GM12872 (cell line): ENCODE measurements around the gene HAUS3.

Experiments
- CTCF ChIP-seq: IDR thresholded peaks from 3 replicates; pipeline ENCODE4 v1.5.1; 2011; ENCODE audit warnings: low read depth, mild to moderate bottlenecking, low read length, moderate library complexity; ENCODE audit not compliant: insufficient read depth

The HAUS3 gene

GRCh38 chr4:2259541-2260343 is 17.8 kb upstream of the HAUS3 start:
- TF ChIP-seq CTCF, result no peak

- TF ChIP-seq CTCF, result no peak
Measured at GRCh38 chr4:2259036-2259540, 17.2 kb upstream of the HAUS3 start.

- TF ChIP-seq CTCF, result no peak
Measured at GRCh38 chr4:2258091-2259035, 16.4 kb upstream of the HAUS3 start.

- TF ChIP-seq CTCF, result no peak
Measured at GRCh38 chr4:2257361-2258081, 15.6 kb upstream of the HAUS3 start.

- TF ChIP-seq CTCF, result no peak
Measured at GRCh38 chr4:2256781-2257191, 14.9 kb upstream of the HAUS3 start.

GRCh38 chr4:2256156-2256731 is 14.3 kb upstream of the HAUS3 start:
- TF ChIP-seq CTCF, result no peak
